K562 (cell line): ENCODE measurements around the gene FXYD4. TPM values are rescaled to one million over a fixed set of nuclear protein-coding genes. Genes with fewer than 3 reads are reported as not detected.

ENCODE experiments used
- ARID3A ChIP-seq: IDR thresholded peaks from 2 replicates; pipeline ENCODE4 v1.6.1; 2012; ENCODE audit warnings: low read depth, low read length, improper control_type of control experiment, borderline replicate concordance
- BRD4 ChIP-seq: fragments of 200-600 bp; sonication (generic); IDR thresholded peaks from 2 replicates; pipeline ENCODE4 v1.6.1; 2017; ENCODE audit warnings: inconsistent platforms
- FIP1L1 ChIP-seq: fragments of 200-400 bp; formaldehyde crosslinking; IDR thresholded peaks from 2 replicates; pipeline ENCODE4 v1.6.1; 2018; ENCODE audit warnings: mild to moderate bottlenecking, low read depth, low read length; ENCODE audit not compliant: poor library complexity, severe bottlenecking
- KDM5B ChIP-seq: fragments of 200-600 bp; sonication (generic); IDR thresholded peaks from 2 replicates; pipeline ENCODE4 v1.6.1; 2012; ENCODE audit warnings: low read depth, mild to moderate bottlenecking, moderate library complexity, low read length, control low read depth, inconsistent platforms; ENCODE audit not compliant: insufficient replicate concordance
- KLF6 ChIP-seq: fragments of 250-450 bp; sonication (Bioruptor Pico); IDR thresholded peaks from 2 replicates; pipeline ENCODE4 v1.4.0; 2020; ENCODE audit warnings: mild to moderate bottlenecking, moderate library complexity, borderline replicate concordance
- PHF20 ChIP-seq: fragments of 450-650 bp; IDR thresholded peaks from 2 replicates; pipeline ENCODE4 v1.6.1; 2018; ENCODE audit not compliant: partially characterized antibody
- POLR2A ChIP-seq: fragments of 450-650 bp; conservative IDR thresholded peaks from 2 replicates; pipeline ENCODE4 v1.6.1; 2016
- PTRF ChIP-seq: fragments of 450-650 bp; IDR thresholded peaks from 2 replicates; pipeline ENCODE4 v1.6.1; 2016; ENCODE audit warnings: mild to moderate bottlenecking, missing genetic modification characterization, missing compliant biosample characterization
- RAD21 ChIP-seq, 2 experiments: fragments of 250-450 bp in 1 of 2; fragments of 450-650 bp in 1 of 2; sonication (Bioruptor Pico) in 1 of 2; formaldehyde crosslinking in 1 of 2; IDR thresholded peaks in 1 of 2; conservative IDR thresholded peaks in 1 of 2; 2 replicates each; pipeline versions ENCODE4 v1.4.0 to v1.8.0; 2020 to 2022; ENCODE audit warnings: mild to moderate bottlenecking in 2 of 2, moderate library complexity in 1 of 2
- SUPT5H ChIP-seq: fragments of 450-650 bp; IDR thresholded peaks from 2 replicates; pipeline ENCODE4 v1.6.1; 2016
- ZNF282 ChIP-seq: sonication (generic); formaldehyde crosslinking; IDR thresholded peaks from 2 replicates; pipeline ENCODE4 v1.8.1; 2023; ENCODE audit warnings: missing genetic modification reagents
- ZNF780A ChIP-seq: fragments of 250-450 bp; sonication (Bioruptor Pico); IDR thresholded peaks from 2 replicates; pipeline ENCODE4 v1.5.0; 2021; ENCODE audit warnings: mild to moderate bottlenecking
- polyA plus RNA-seq, 8 experiments: library from polyadenylated mRNA; depleted of rRNA in 4 of 8; stranded (reverse) in 5 of 8; unstranded in 3 of 8; fragments of >200 nt; fragmentation: Nextera tagmentation in 2 of 8; fragmentation: Illumina TruSeq in 1 of 8; extraction: Ambion mirVana in 2 of 8; extraction: Trizol in 1 of 8; gene quantifications; 2 replicates each; pipeline versions ENCODE4 v1.2.1 to v1.2.3, GENCODE V29; 2011 to 2014; ENCODE audit warnings: inconsistent platforms in 1 of 8, missing spikeins in 1 of 8
- total RNA-seq, 7 experiments: library from RNA; depleted of rRNA in 6 of 7; stranded (reverse); fragments of >200 nt in 6 of 7; fragmentation: Illumina TruSeq in 2 of 7; extraction: Trizol in 2 of 7; gene quantifications; 2 replicates each; pipeline versions ENCODE4 v1.2.1 to v1.2.3, GENCODE V29; 2011 to 2021; ENCODE audit warnings: low replicate concordance in 1 of 7
- TF ChIP-seq, protein P1 (sequence below): fragments of 450-650 bp; formaldehyde crosslinking; IDR thresholded peaks from 2 replicates; pipeline ENCODE4 v1.4.0; 2020; ENCODE audit warnings: mild to moderate bottlenecking
- TF ChIP-seq, protein P2 (sequence below), 2 experiments: IDR thresholded peaks; 2 replicates each; pipeline ENCODE4 v1.6.1; 2011; ENCODE audit warnings: borderline replicate concordance in 1 of 2, control low read depth in 1 of 2, low read depth in 1 of 2, low read length in 1 of 2, mild to moderate bottlenecking in 1 of 2, mixed read lengths in 1 of 2, moderate library complexity in 1 of 2; ENCODE audit not compliant: insufficient read depth in 1 of 2, insufficient read length in 1 of 2, poor library complexity in 1 of 2, severe bottlenecking in 1 of 2; ENCODE audit errors: extremely low read depth in 1 of 2
- TF ChIP-seq, protein P3 (sequence below): sonication (generic); formaldehyde crosslinking; IDR thresholded peaks from 2 replicates; pipeline ENCODE4 v1.8.0; 2023; ENCODE audit warnings: missing genetic modification reagents, mild to moderate bottlenecking, borderline replicate concordance
- TF ChIP-seq, protein P4 (sequence below): sonication (generic); formaldehyde crosslinking; IDR thresholded peaks from 2 replicates; pipeline ENCODE4 v1.8.1; 2022; ENCODE audit warnings: missing genetic modification reagents

The FXYD4 gene
- total and polyA plus RNA-seq, 9 of the 15 experiments (the other 6 are each of a cell fraction or from before 2014, with no cell fraction given): not detected

DNA sequence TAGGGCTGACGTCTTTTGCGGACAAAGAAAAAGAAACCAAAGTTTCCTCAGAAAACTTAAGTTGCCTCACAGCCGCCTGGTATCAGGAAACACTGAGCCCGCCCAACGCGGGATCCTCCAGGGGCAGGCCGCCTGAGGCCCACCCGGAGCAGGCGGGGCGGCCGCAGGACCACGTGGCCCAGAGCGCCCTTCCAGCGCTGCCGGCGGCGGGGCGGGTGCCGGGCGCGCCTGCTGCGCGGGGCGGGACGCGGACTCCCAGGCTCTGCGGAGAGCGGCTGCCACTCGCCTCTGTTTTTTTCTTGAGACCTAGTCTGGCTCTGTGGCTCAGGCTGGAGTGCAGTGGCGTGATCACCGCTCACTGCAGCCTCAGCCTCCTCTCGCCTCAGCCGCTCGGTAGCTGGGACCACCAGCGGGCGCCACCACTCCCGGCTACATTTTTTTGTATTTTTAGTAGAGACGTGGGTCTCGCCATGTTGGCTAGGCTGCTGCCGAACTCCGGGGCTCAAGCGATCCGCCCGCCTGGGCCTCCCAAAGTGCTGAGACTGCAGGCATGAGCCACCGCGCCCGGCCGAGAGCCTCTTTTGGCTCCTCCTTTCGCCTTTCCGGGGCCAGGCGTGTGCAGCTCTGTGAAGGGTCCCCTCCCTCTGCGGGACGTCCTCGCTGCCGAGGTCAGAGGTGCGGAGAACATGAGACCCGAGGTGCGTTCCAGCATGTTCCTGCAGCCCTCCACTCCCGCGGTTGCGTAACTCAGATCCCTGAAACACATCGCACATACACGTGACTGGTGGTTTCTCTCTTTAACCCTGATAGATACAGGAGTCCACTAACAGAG lies 49.1 kb downstream of the FXYD4 start (continued):
- TF ChIP-seq, protein P1, sequence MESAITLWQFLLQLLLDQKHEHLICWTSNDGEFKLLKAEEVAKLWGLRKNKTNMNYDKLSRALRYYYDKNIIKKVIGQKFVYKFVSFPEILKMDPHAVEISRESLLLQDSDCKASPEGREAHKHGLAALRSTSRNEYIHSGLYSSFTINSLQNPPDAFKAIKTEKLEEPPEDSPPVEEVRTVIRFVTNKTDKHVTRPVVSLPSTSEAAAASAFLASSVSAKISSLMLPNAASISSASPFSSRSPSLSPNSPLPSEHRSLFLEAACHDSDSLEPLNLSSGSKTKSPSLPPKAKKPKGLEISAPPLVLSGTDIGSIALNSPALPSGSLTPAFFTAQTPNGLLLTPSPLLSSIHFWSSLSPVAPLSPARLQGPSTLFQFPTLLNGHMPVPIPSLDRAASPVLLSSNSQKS (CRISPR knock-in tag): no peak
- no peak for TF ChIP-seq KLF6
- TF ChIP-seq, protein P2, sequence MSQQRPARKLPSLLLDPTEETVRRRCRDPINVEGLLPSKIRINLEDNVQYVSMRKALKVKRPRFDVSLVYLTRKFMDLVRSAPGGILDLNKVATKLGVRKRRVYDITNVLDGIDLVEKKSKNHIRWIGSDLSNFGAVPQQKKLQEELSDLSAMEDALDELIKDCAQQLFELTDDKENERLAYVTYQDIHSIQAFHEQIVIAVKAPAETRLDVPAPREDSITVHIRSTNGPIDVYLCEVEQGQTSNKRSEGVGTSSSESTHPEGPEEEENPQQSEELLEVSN (IDR thresholded peaks at IDR 0.05; ENCODE audit: borderline replicate concordance in 1 of 2, extremely low read depth in 1 of 2, insufficient read depth in 1 of 2, insufficient read length in 1 of 2, low read depth in 1 of 2, low read length in 1 of 2, poor library complexity in 1 of 2, severe bottlenecking in 1 of 2): peak; percentile 89 to 93
- TF ChIP-seq PTRF (tag): no peak
- TF ChIP-seq ZNF780A: no peak
- peak; percentile 41; the same call in 1 of the 2 replicates for TF ChIP-seq ZNF282
- TF ChIP-seq, protein P3, sequence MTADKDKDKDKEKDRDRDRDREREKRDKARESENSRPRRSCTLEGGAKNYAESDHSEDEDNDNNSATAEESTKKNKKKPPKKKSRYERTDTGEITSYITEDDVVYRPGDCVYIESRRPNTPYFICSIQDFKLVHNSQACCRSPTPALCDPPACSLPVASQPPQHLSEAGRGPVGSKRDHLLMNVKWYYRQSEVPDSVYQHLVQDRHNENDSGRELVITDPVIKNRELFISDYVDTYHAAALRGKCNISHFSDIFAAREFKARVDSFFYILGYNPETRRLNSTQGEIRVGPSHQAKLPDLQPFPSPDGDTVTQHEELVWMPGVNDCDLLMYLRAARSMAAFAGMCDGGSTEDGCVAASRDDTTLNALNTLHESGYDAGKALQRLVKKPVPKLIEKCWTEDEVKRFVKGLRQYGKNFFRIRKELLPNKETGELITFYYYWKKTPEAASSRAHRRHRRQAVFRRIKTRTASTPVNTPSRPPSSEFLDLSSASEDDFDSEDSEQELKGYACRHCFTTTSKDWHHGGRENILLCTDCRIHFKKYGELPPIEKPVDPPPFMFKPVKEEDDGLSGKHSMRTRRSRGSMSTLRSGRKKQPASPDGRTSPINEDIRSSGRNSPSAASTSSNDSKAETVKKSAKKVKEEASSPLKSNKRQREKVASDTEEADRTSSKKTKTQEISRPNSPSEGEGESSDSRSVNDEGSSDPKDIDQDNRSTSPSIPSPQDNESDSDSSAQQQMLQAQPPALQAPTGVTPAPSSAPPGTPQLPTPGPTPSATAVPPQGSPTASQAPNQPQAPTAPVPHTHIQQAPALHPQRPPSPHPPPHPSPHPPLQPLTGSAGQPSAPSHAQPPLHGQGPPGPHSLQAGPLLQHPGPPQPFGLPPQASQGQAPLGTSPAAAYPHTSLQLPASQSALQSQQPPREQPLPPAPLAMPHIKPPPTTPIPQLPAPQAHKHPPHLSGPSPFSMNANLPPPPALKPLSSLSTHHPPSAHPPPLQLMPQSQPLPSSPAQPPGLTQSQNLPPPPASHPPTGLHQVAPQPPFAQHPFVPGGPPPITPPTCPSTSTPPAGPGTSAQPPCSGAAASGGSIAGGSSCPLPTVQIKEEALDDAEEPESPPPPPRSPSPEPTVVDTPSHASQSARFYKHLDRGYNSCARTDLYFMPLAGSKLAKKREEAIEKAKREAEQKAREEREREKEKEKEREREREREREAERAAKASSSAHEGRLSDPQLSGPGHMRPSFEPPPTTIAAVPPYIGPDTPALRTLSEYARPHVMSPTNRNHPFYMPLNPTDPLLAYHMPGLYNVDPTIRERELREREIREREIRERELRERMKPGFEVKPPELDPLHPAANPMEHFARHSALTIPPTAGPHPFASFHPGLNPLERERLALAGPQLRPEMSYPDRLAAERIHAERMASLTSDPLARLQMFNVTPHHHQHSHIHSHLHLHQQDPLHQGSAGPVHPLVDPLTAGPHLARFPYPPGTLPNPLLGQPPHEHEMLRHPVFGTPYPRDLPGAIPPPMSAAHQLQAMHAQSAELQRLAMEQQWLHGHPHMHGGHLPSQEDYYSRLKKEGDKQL (CRISPR knock-in tag): no peak
- no peak for TF ChIP-seq PHF20
- TF ChIP-seq KDM5B: no peak
- no peak for TF ChIP-seq BRD4
- TF ChIP-seq ARID3A: no peak
- no peak for TF ChIP-seq FIP1L1
- TF ChIP-seq RAD21 (CRISPR knock-in tag; conservative IDR thresholded peaks at IDR 0.05 in 1 of 2, IDR thresholded peaks at IDR 0.05 in 1 of 2): no peak
- TF ChIP-seq SUPT5H: peak; percentile 82
- TF ChIP-seq POLR2A: peak; percentile 83
- TF ChIP-seq, protein P4, sequence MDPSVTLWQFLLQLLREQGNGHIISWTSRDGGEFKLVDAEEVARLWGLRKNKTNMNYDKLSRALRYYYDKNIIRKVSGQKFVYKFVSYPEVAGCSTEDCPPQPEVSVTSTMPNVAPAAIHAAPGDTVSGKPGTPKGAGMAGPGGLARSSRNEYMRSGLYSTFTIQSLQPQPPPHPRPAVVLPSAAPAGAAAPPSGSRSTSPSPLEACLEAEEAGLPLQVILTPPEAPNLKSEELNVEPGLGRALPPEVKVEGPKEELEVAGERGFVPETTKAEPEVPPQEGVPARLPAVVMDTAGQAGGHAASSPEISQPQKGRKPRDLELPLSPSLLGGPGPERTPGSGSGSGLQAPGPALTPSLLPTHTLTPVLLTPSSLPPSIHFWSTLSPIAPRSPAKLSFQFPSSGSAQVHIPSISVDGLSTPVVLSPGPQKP (CRISPR knock-in tag): no peak
